Loucy (cell line): ENCODE results near the gene CPZ.

Experiments used
- H2AFZ ChIP-seq: fragments of 200-600 bp; sonication (generic); 2 replicates; pipeline ENCODE4 v1.6.0; 2016; ENCODE audit warnings: antibody characterized with exemption, mild to moderate bottlenecking, low read length, moderate library complexity
- H3F3A ChIP-seq: fragments of 200-600 bp; 2 replicates; pipeline ENCODE4 v1.6.0; 2016; ENCODE audit warnings: antibody characterized with exemption, low read depth, mild to moderate bottlenecking
- H3K27me3 ChIP-seq: fragments of 200-600 bp; sonication (generic); 2 replicates; pipeline ENCODE4 v1.6.1; 2014; ENCODE audit warnings: low read length, mild to moderate bottlenecking; ENCODE audit not compliant: insufficient read depth, poor library complexity, severe bottlenecking
- H3K36me3 ChIP-seq: fragments of 200-600 bp; sonication (generic); 2 replicates; pipeline ENCODE4 v1.6.1; 2016; ENCODE audit warnings: low read length; ENCODE audit not compliant: insufficient read depth
- H3K4me1 ChIP-seq: fragments of 200-600 bp; sonication (generic); 2 replicates; pipeline ENCODE4 v1.5.1; 2014; ENCODE audit warnings: low read length, mild to moderate bottlenecking; ENCODE audit not compliant: insufficient read depth, poor library complexity, severe bottlenecking
- H3K4me2 ChIP-seq: fragments of 200-600 bp; sonication (generic); 2 replicates; pipeline ENCODE4 v1.6.0; 2014; ENCODE audit warnings: antibody characterized with exemption, low read length, low read depth, mild to moderate bottlenecking; ENCODE audit not compliant: poor library complexity, severe bottlenecking
- H3K4me3 ChIP-seq: fragments of 200-600 bp; sonication (generic); 2 replicates; pipeline ENCODE4 v1.5.1; 2014; ENCODE audit warnings: low read length, mild to moderate bottlenecking, mixed read lengths; ENCODE audit not compliant: poor library complexity, severe bottlenecking
- H3K79me2 ChIP-seq: fragments of 200-600 bp; sonication (generic); 2 replicates; pipeline ENCODE4 v1.6.1; 2014; ENCODE audit warnings: low read length; ENCODE audit not compliant: insufficient read depth
- H3K9ac ChIP-seq: fragments of 200-600 bp; sonication (generic); 2 replicates; pipeline ENCODE4 v1.6.0; 2014; ENCODE audit warnings: mild to moderate bottlenecking, low read depth, low read length, moderate library complexity; ENCODE audit not compliant: poor library complexity, severe bottlenecking
- H3K9me2 ChIP-seq: fragments of 200-600 bp; sonication (generic); replicated peaks from 2 replicates; pipeline ENCODE4 v1.6.1; 2016; ENCODE audit warnings: low read depth, low read length, mixed read lengths
- H3K9me3 ChIP-seq: fragments of 200-600 bp; sonication (generic); 2 replicates; pipeline ENCODE4 v1.6.1; 2014; ENCODE audit warnings: mild to moderate bottlenecking, antibody characterized with exemption, low read length, low read depth; ENCODE audit not compliant: insufficient read depth
- H4K20me1 ChIP-seq: fragments of 200-600 bp; sonication (generic); 2 replicates; pipeline ENCODE4 v1.6.0; 2014; ENCODE audit warnings: antibody characterized with exemption, low read length, mild to moderate bottlenecking; ENCODE audit not compliant: insufficient read depth, poor library complexity, severe bottlenecking
- EZH2phosphoT487 ChIP-seq: fragments of 200-600 bp; IDR thresholded peaks from 2 replicates; pipeline ENCODE4 v1.6.1; 2018; ENCODE audit warnings: antibody characterized with exemption, mild to moderate bottlenecking, moderate library complexity, borderline replicate concordance
- TF ChIP-seq, protein P1 (sequence below): fragments of 200-600 bp; sonication (generic); conservative IDR thresholded peaks from 2 replicates; pipeline ENCODE4 v1.5.1; 2014; ENCODE audit warnings: mild to moderate bottlenecking, antibody characterized with exemption, low read length

The CPZ gene

DNA sequence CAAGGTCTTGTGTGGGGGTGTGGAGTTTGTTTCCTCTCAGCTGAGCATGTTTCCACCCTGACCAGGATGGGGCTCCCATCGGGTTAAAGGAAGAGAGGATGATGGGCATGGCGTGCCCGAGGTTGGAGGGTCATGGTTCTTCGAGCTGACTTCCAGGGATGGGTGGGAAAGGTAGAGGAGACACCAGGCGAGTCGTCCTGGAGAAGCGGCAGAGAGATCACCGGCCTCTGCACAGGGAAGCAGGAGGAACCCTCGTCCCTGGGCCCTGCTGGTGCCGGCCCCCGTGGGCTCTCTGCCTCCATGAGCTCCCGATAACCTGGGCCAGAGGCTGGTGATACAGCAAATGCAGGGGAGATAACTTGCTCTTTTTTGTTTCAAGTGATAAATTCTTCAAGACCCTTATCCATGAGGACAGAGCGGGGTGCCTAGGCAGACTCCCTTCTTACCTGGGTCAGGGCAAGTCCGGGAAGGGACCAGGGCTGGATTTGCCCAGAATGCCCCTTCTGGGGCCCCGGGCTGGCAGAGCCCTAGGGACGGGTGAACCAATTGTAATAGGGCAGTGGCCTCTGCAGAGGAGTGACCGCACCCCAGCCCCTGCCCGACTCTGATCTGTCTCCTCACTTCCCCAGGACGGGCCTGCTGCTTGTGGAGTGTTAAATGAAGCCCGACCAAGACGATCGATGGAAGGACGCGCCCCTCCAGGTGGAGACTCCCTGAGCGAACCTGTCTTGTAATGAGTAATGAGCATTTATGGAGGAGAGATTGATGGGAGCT lies 63.0 kb downstream of the CPZ start:
- H3K27me3 ChIP-seq: no peaks in the 10 kb centered on the region
- no peaks in the 10 kb centered on the region for H3K36me3 ChIP-seq
- no peak overlapping the region for H3K9ac ChIP-seq
- H2AFZ ChIP-seq: no peak overlapping the region
- no peaks in the 10 kb centered on the region for H3K79me2 ChIP-seq
- H3K4me3 ChIP-seq: no peak overlapping the region
- peaks cover 8% of the 10 kb centered on the region; the same call in 1 of the 2 replicates for H3K9me3 ChIP-seq
- no peaks in the 10 kb centered on the region for H3K9me2 ChIP-seq
- H3K4me1 ChIP-seq: no peaks in the 10 kb centered on the region
- no peaks in the 10 kb centered on the region for H4K20me1 ChIP-seq
- no peaks in the 10 kb centered on the region for H3F3A ChIP-seq
- TF ChIP-seq EZH2phosphoT487: no peak
- TF ChIP-seq, protein P1, sequence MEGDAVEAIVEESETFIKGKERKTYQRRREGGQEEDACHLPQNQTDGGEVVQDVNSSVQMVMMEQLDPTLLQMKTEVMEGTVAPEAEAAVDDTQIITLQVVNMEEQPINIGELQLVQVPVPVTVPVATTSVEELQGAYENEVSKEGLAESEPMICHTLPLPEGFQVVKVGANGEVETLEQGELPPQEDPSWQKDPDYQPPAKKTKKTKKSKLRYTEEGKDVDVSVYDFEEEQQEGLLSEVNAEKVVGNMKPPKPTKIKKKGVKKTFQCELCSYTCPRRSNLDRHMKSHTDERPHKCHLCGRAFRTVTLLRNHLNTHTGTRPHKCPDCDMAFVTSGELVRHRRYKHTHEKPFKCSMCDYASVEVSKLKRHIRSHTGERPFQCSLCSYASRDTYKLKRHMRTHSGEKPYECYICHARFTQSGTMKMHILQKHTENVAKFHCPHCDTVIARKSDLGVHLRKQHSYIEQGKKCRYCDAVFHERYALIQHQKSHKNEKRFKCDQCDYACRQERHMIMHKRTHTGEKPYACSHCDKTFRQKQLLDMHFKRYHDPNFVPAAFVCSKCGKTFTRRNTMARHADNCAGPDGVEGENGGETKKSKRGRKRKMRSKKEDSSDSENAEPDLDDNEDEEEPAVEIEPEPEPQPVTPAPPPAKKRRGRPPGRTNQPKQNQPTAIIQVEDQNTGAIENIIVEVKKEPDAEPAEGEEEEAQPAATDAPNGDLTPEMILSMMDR: no peak
- H3K4me2 ChIP-seq: no peak overlapping the region

DNA sequence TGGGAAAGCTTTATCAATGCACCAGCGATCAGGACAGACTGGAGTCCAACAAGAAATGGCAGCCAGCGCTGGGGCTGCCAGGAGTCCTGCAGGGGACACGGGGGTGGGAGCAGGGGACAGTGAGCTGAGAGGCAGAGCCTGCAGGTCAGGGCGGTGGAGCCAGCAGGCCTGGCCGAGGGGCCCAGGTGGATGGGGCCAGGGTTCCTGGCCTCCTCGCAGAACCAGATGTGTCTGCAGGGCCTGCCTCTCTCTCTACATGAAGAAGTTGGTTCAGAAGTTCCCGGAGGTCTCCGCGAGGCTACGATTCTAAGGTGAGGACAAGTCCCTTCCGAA lies 63.6 kb downstream of the CPZ start:
- Histone ChIP-seq H3K4me2 (no peak overlapping the region), H3F3A (no peaks in the 10 kb centered on the region), H4K20me1 (no peaks in the 10 kb centered on the region), H2AFZ (no peak overlapping the region), H3K9ac (no peak overlapping the region), H3K9me2 (no peaks in the 10 kb centered on the region), H3K27me3 (no peaks in the 10 kb centered on the region), H3K4me3 (no peak overlapping the region), H3K4me1 (no peaks in the 10 kb centered on the region), H3K36me3 (no peaks in the 10 kb centered on the region), H3K79me2 (no peaks in the 10 kb centered on the region), H3K9me3 (peaks cover 8% of the 10 kb centered on the region; the same call in 1 of the 2 replicates)
- TF ChIP-seq, protein P1: no peak
- no peak for TF ChIP-seq EZH2phosphoT487

DNA sequence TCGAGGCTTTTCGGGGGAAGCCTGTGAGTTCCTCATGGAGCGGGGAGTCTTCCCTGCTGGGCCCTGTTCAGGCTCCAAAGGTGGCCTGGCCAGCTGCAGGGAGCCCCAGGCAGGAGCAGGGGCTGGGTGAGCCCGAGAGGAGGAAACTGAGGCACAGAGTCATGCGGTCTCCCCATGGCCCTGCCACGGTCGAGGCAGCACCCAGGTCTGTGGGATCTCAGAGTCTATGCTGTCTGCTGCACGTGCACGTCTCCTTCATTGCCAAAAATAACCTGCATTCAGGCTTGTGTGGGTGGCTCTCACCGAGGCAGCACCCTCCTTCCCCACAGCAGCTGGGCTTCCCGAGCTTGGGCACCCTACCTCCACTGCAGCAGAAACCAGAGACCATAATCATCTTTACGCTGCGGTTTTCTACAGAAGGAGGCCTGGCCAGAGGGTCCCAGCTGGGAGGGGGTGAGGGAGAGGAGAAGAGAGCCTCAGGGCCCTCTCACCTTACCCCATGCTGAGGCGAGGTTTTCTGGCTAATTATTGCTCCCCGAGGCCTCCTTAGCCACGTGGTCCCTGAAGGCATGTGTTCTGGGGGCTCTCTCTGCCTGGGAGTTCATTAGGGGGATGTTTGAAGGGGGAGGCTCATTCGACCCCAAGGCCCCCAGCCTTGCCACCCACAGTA lies 64.3 kb downstream of the CPZ start:
- no peaks in the 10 kb centered on the region for H4K20me1 ChIP-seq
- no peaks in the 10 kb centered on the region for H3K36me3 ChIP-seq
- no peak overlapping the region for H3K9ac ChIP-seq
- H3K4me3 ChIP-seq: no peak overlapping the region
- H3F3A ChIP-seq: no peaks in the 10 kb centered on the region
- H3K79me2 ChIP-seq: no peaks in the 10 kb centered on the region
- H3K4me1 ChIP-seq: no peaks in the 10 kb centered on the region
- H3K9me2 ChIP-seq: no peaks in the 10 kb centered on the region
- H2AFZ ChIP-seq: no peak overlapping the region
- H3K4me2 ChIP-seq: no peak overlapping the region
- no peaks in the 10 kb centered on the region for H3K27me3 ChIP-seq
- peaks cover 8% of the 10 kb centered on the region; the same call in 1 of the 2 replicates for H3K9me3 ChIP-seq
- TF ChIP-seq EZH2phosphoT487: no peak
- TF ChIP-seq, protein P1: no peak
